GM18502 (cell line): ENCODE results near the gene GPR37.

Source experiments
- ATAC-seq: cut with Tn5 transposase; IDR thresholded peaks from one replicate; pipeline ENCODE4 v1.9.1; 2021; ENCODE audit warnings: mild to moderate bottlenecking; ENCODE audit not compliant: unreplicated experiment, poor library complexity

GPR37 gene

DNA sequence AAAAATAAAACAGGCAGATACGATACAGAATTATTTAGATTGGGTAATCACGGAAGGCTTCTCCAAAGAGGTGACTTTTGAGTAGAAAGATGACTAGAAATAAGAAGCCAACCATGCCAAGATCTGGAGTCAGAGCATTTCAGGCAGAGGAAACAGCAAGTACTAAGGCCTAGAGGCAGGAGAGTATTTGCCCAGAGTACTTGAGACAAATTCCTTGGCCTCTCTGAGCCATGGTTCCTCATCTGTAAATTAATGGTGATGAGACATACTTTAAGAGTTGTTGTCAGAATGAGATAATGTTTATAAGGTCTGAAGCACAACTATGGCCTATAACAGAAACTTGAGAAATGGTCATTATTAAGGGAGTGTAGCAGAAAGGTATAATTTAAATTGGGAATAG is 15.8 kb upstream of the GPR37 start:
- ATAC-seq, result no peak

GRCh38 chr7:124780608-124781007 is 15.0 kb upstream of the GPR37 start:
- no peak for ATAC-seq

GRCh38 chr7:124780056-124780455 is 14.5 kb upstream of the GPR37 start:
- ATAC-seq, result no peak

GRCh38 chr7:124779620-124780019 is 14.0 kb upstream of the GPR37 start:
- ATAC-seq, result no peak

- no peak for ATAC-seq
Measured at GRCh38 chr7:124779194-124779593, 13.6 kb upstream of the GPR37 start.

DNA sequence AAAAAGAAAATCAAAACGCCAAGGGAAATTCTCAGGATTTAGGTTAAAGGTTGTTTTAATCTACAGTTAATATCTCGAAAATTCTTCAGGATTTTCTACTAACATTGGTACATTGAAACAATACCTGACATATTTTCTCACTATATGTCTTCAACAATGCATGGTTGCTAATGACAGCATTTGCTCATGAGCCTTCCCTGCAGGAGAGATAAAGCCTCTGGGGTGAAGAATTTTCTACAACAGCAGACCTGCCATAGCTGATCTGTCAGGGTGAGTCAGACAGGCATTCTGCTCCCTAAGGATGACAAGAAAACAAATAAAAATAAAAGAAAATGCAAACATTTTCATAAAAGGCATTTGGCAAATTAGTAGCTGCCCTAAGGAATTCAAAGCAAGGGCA is 11.7 kb upstream of the GPR37 start:
- no peak for ATAC-seq

DNA sequence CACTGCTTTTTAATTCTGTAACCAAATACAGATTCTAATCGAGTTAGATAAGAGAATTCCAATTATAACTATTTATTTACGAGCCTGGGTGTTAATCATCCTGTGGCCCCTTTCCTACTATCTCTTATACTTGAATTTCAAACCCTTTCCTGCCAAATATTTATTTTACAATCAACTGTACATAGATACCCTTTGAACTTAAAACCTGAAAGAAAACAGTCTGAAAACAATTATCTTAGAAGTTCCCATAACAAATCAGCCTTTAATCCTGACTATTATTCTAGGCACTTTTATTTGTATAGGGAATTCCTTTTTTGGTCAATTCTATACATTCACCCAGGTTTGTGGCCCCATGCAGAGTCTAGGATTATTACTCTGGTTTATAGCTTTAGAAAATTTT is 10.6 kb upstream of the GPR37 start:
- no peak for ATAC-seq

DNA sequence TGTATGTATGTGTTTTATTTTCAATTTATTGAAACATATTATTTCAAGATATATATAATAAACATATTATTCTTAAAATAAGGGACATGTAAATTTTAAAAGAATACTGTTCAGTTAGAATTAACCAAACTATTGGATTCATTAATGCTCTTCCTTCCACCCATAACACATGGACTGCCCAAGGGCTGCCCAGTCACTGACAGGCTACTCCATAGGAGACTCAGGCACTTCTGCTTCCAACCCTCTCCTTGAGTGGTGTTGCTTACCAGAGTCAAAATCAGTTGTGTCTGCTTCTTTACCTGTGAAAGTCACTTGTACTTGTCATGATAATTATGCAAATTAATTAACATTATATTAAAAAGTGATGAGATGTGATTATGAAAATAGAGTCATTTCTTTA is 9.8 kb upstream of the GPR37 start:
- ATAC-seq, result no peak

DNA sequence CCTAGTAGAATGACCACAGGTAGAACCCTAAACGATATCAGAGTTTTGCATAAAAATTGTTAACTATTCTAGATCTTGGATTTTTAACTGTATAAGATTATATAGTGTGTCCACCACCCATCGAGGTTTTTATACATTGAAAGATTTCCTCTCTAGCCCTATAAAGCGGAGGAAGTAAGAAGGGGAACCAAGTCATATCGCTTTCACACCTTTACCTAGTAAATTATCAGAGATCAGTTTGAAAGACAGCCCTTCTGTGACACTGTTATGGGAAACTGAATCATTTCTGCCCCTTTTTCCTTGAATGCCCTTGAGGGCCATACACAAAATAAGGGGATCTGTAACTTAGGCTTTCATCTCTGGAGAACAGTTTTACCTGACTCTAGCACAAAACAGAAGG is 8.3 kb upstream of the GPR37 start:
- no peak for ATAC-seq

DNA sequence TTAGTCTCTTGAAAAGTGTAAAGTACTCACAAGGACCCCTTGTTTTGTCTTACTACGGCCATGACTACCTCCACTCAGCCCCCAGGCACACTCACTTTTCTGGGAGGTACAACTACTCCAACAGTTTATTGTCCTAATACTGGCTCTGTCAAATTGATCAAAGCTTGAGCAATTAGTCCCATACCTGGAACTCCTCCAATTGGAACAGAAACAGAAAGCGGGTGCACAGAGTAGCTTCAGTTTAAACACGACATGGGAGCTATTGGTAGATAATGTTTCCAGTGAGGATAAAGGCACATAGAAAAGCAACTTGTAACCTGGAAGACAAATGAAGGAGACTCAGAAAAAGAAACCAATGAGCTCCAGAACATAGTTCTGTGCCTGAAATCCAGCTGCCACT is 7.7 kb upstream of the GPR37 start:
- ATAC-seq, result no peak

DNA sequence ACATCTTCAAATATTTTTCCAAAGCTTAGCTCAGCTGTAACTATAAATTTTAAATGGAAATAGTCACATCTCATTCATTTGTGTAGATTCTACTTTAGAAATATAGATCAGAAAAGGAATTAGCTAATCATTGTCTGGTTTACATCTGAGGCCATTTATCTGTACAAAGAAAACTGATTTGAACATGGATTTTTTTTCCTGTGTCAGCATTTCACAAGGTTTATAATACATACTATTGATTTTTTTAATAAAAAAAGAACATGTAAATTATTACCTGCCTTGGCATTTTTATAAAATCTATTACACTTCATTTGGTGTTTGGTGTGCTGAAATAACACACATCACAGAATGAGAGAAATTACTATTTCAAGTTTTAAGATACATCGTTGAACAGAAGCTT is 3.5 kb upstream of the GPR37 start:
- no peak for ATAC-seq

- ATAC-seq, result no peak
Measured at GRCh38 chr7:124768525-124768924, 2.9 kb upstream of the GPR37 start.

DNA sequence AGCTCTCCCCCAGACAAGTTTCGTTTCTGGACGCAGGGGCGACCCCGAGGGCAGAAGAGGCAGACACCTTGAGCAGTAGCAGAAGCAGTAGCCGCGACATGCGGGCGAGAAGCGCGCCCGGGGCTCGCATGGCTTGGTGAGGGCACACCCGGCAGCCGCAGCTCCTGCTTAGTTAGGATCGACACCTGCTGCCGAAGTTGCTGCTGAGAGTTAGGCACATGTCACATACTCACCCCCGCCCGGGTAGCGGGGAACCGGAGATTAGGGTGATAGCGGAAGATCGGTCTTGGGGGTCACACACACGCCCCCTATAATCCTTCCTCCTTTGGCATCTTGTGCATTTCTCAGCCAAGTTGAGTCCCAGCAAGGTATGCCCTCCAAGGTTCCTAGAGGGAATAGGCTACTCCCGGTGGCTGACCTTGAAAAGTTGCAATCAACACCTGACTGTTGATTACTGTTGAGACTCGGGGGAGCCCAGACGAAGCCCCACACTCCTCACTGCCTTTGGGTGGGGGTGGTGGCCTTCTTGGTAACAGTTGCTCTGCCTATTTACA is 668 bp downstream of the GPR37 start:
- ATAC-seq, result peak; percentile 49

DNA sequence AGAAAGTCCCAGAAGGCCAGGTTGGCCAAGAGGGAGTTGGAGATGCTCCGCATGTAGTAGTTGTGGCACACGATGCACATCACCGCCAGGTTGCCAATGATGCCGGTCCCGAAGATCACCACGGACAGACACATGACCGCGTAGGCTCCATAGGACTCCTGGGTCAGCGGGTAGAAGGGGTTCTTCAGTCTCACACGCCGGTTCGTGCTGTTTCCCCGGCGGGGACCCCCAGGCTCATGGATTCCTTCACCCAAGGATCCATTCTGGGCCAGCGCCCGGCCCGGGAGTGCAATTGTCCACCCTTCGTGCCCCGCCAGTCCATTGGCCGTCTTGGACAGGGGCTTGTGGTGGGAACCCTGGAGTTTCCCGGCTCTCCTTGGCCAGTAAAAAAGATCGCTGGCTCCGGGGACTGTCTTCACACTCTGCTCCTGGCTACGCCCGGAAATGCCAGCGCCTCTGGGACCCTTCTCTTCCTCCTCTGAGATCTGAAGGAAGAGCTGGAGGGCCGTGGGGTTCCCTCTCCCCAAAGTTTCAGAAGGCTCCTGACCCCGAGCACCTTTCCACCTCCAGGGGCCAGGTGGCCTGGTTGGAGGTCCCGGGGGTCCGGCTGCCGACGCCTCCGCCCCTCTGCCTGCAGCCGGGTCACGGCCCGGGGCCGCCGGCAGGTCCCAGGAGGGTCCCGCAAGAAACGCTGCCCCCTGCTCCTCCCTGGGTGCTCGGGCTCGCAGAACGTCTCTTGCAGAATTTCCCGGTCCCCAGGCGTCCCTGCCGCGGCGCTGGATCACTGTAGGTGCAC is 1.3 kb downstream of the GPR37 start:
- no peak for ATAC-seq

GRCh38 chr7:124762611-124763143 is 2.9 kb downstream of the GPR37 start:
- no peak for ATAC-seq

DNA sequence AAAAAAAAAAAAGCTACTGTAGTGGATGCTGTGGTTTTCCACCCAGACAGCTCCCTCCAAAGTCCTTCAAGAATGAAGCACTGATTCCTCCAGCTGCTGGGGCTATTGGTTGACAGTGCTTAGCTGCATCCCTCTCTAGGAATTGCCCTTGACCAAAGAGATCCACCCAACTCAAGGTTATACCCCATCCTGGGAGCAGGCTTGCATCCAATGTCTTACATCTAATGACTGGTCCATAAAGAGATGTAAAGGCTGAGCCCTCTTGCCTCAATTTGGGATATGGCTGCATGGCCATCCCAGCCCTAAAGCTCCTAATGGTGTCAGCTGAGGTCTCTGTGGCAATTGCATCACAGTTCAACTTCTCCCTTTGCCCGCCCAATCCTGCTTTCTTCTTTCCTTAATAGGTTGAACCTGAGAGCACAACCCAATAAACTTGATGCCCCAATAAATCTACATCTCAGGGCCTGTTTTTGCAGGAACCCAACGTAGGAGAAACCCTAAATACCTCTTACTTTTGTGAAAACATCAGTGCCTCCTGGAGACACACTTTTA is 4.4 kb downstream of the GPR37 start:
- ATAC-seq, result no peak

DNA sequence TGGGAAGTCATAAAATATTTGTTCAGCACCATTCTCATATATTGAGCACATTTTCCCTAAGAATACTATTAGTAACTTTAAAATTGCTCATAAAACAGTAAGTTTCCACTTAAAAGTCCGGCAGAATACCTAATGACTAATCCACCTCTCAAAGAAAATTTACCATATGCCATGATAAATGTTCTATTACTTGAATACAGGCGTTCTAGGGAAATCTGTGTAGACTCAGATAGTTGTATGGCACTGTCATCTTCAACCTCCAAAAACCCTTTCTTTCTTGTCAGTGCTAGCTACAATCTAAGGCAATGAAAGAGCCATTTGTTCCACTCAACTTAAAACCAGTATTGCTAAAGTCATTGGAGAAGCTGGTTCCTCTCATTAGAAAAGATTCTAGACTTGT is 7.3 kb downstream of the GPR37 start:
- ATAC-seq, result no peak

GRCh38 chr7:124754576-124755268 is 10.9 kb downstream of the GPR37 start:
- no peak for ATAC-seq

DNA sequence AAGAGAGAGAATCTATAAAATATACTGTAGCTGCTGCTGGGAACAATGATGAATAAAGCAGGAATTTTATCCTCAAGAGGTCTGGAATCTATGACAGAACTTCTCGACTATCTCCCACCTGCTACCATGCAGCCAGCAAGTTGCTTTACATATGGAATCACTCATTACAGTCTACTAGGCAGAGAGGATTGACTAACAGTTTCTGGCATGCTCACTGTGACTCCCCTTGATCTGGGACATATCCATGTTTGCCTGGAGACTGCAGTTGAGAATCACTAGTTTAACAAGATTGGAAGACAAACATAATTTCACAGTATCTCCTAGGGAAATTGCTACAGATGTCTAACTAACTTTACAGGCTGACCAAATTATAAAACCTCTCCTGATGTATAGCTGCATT is 13.3 kb downstream of the GPR37 start:
- no peak for ATAC-seq

DNA sequence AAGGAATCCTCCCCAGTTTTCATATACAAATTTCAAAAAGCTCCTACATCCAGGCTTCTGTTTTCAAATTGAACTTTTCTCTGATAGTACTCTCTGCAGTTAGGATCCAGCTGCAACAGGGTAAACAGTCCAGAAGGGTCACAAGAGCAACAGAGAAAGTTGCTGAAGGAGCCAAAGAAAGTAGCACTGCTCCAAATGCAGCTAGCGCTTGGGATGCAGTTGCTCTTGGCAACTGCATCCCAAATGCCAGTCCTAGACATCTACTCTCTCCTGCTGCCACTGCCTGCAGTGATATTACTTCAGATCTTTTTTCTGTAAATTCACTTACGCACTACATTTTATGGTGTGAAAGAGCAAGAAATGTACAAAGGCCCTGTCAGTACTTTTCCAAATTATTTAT is 14.6 kb downstream of the GPR37 start:
- no peak for ATAC-seq

DNA sequence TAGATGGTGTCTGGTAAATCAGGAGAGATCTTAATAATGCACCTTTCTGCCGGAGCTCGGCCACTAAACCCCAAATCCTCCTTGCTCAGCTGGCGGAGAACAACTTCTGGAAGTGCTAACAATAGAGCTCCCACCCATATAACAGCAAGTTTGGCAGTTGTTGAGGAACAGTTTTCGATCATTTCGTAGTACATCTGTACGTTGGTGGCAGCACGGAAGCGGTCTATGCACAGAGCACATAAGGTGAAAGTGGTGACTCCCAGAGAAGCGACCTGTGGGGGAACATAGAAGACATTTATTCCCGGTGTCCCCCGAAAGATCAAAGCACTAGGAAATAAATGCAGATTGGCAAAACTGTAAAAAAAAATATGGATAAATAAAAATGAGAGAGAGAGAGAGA is 18.5 kb downstream of the GPR37 start:
- ATAC-seq, result no peak
